PC-9 (cell line): ENCODE measurements around the gene EXO5.

Source experiments
- CTCF ChIP-seq: fragments of 200-600 bp; sonication (generic); conservative IDR thresholded peaks from 2 replicates; pipeline ENCODE4 v1.6.1; 2017; ENCODE audit warnings: mixed run types, antibody characterized with exemption, mild to moderate bottlenecking, moderate library complexity
- EZH2 ChIP-seq: fragments of 200-600 bp; sonication (generic); IDR thresholded peaks from 2 replicates; pipeline ENCODE4 v1.8.0; 2017; ENCODE audit warnings: antibody characterized with exemption, low read depth

- TF ChIP-seq CTCF (no peak), EZH2 (no peak)
These were observed 13.2 kb upstream of the EXO5 start for GRCh38 chr1:40495315-40495903.
